ENCODE measurements around the gene ZBTB25. TPM values are rescaled to one million over a fixed set of nuclear protein-coding genes. Genes with fewer than 3 reads are reported as not detected.

Gene ZBTB25
- total and polyA plus RNA-seq, 10 of the 15 experiments (the other 5 are each of a cell fraction or from before 2014, with no cell fraction given): 4.1 to 33.9 (median 9.7) TPM

GRCh38 chr14:64503434-64504309 is at the start of gene ZBTB25 (continued):
- TF ChIP-seq BCLAF1 (IDR thresholded peaks at IDR 0.05) (no peak), ZNF592 (IDR thresholded peaks at IDR 0.05) (peak; percentile 72; the same call in 1 of the 2 replicates), ZNF687 (IDR thresholded peaks at IDR 0.05) (peak; percentile 95), NBN (IDR thresholded peaks at IDR 0.05) (peak; percentile 88), MYC (IDR thresholded peaks at IDR 0.05; ENCODE audit: insufficient read depth, insufficient read length, insufficient replicate concordance, low read length, severe bottlenecking) (peak; percentile 81), DPF2 (IDR thresholded peaks at IDR 0.05) (0 out of 2 replicates have a peak, but pooled peaks have one; percentile 20), CEBPB (IDR thresholded peaks at IDR 0.05; ENCODE audit: borderline replicate concordance in 1 of 2, low read depth in 2 of 2, low read length in 2 of 2) (no peak), TARDBP (IDR thresholded peaks at IDR 0.05; ENCODE audit: borderline replicate concordance) (no peak), NR2C1 (IDR thresholded peaks at IDR 0.05) (0 out of 2 replicates have a peak, but pooled peaks have one; percentile 18), HDAC6 (IDR thresholded peaks at IDR 0.05; ENCODE audit: unreplicated experiment) (no peak), BHLHE40 (IDR thresholded peaks at IDR 0.05; ENCODE audit: borderline replicate concordance in 1 of 2, low read depth in 2 of 2, low read length in 1 of 2) (peak; percentile 73 to 96), HDGF (IDR thresholded peaks at IDR 0.05) (no peak; the same call in none of the 2 replicates), NR2C2 (IDR thresholded peaks at IDR 0.05; ENCODE audit: borderline replicate concordance, control insufficient read depth, insufficient read length, low read depth) (no peak), CREB1 (IDR thresholded peaks at IDR 0.05; ENCODE audit: low read depth) (peak; percentile 77)

Measured in GM12878 (cell line).